ENCODE results near the gene RAB30. TPM values are rescaled to one million over a fixed set of nuclear protein-coding genes. Genes with fewer than 3 reads are reported as not detected.

Gene RAB30
- total and polyA plus RNA-seq, 8 donors: 11.3 to 15.9 (median 14.3) TPM

DNA sequence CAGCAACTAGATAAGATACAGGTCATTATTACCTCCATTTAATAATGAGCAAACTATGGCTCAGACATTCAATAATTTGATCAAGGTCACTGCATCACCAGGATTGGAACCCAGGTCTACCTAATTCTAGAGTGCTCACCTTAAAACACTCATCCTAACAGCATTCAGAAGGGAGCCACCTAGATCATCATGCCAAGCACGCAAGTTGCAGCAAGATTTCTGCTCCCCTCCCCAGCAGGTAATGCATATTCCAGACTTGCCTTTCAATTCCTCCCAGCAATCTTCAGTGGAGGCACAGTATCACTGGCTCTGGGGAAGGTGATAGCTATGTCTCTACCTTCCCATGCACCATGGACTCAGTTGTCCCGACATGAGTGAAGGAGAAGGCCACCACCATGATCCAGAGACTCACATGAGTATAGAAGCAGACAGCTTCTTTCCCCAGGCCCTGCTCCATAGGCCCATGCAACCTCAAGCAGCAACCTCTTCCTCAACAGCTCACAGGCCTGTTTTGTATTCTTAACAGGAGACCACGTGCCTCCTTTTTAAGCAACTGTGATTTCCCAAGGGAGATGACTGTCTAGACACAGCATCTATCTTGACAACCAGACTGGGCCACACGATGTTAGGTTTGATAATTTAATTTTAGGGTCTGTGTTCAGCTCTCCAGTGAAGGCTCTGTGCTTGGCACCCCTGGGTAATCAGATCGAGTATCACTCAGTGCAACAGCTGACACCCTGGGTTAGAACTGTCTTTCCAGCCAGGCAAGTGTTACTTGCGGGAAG lies 36.4 kb downstream of the RAB30 start:
- no peak overlapping the region for H3K4me3 ChIP-seq
- no peaks in the 10 kb centered on the region for H3K27me3 ChIP-seq
- no peak for ATAC-seq
- H3K4me1 ChIP-seq: peaks cover 7 to 20% of the 10 kb centered on the region in 2 donors
- intact Hi-C loops (cut with DNase I): no loop called here
- no peaks in the 10 kb centered on the region for H3K9me3 ChIP-seq
- H3K27ac ChIP-seq: no peak overlapping the region
- H3K36me3 ChIP-seq: no peaks in the 10 kb centered on the region
- TF ChIP-seq, protein P1, sequence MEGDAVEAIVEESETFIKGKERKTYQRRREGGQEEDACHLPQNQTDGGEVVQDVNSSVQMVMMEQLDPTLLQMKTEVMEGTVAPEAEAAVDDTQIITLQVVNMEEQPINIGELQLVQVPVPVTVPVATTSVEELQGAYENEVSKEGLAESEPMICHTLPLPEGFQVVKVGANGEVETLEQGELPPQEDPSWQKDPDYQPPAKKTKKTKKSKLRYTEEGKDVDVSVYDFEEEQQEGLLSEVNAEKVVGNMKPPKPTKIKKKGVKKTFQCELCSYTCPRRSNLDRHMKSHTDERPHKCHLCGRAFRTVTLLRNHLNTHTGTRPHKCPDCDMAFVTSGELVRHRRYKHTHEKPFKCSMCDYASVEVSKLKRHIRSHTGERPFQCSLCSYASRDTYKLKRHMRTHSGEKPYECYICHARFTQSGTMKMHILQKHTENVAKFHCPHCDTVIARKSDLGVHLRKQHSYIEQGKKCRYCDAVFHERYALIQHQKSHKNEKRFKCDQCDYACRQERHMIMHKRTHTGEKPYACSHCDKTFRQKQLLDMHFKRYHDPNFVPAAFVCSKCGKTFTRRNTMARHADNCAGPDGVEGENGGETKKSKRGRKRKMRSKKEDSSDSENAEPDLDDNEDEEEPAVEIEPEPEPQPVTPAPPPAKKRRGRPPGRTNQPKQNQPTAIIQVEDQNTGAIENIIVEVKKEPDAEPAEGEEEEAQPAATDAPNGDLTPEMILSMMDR (IDR thresholded peaks at IDR 0.05): no peak
- DNase-seq: no peak

DNA sequence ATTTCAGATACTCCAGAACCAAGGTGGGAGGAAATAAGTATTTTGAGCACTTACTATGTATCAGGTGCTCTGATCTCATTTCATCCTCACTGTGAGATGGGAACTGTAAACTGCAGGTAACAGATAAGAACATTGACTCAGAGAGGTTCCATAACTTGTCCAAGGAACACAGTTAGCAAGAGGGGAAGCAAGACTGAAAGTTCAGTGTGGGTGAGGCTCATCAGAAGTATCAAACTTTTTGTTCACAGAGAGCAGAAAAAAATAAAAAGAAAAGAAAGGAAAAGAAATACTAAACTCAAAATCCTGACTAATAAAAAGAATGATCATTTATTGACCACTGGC lies 37.1 kb downstream of the RAB30 start:
- intact Hi-C loops (cut with DNase I): no loop called here
- Histone ChIP-seq H3K9me3 (no peaks in the 10 kb centered on the region), H3K27ac (peak overlapping the region in 1 of 2 donors; percentile 43), H3K4me3 (no peak overlapping the region), H3K4me1 (peaks cover 7 to 20% of the 10 kb centered on the region in 2 donors), H3K27me3 (no peaks in the 10 kb centered on the region), H3K36me3 (no peaks in the 10 kb centered on the region)
- no peak for DNase-seq
- peak; percentile 14 for ATAC-seq
- TF ChIP-seq, protein P1 (IDR thresholded peaks at IDR 0.05): no peak

DNA sequence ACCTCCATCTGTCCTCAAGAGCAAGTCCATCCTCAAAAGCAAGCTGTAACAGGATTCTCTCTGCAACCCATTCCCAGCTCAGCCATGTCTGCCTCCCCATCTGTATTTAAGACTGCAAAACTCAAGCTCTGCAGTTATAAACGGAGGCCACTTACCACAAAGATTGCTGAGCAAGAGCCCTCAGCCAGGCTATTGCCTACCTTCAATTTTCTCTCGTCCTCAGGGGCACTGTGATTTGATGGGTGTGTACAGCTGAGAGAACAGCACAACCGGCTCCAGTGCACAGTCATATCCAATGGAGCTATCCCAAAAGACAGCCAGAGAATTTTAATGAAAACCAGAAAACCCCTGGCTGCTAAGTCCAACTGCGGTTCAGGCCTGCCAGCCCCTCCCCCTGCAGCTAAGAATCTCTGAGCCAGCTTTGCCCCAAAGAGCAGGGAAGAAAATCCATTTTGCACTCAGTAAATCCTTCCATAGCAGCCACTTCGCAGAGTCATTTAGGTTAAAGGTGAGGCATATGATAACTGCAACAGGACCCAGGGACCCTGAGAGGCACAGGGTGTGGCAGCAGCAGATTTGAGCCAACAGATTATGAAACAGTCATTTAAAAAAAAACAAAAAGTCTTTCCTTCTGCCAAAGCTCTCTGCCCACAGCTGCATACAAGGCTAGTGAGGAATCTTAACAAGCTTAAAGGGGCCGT lies 37.6 kb downstream of the RAB30 start:
- DNase-seq (peak in 2 of 4 donors; percentile 56), ATAC-seq (peak; percentile 90)
- no peak overlapping the region for H3K4me3 ChIP-seq
- no peaks in the 10 kb centered on the region for H3K9me3 ChIP-seq
- no peaks in the 10 kb centered on the region for H3K27me3 ChIP-seq
- H3K4me1 ChIP-seq: peaks cover 7 to 20% of the 10 kb centered on the region in 2 donors
- H3K36me3 ChIP-seq: no peaks in the 10 kb centered on the region
- intact Hi-C loops (cut with DNase I): no loop called here
- peak overlapping the region in 1 of 2 donors; percentile 43 for H3K27ac ChIP-seq
- TF ChIP-seq, protein P1 (IDR thresholded peaks at IDR 0.05): no peak

DNA sequence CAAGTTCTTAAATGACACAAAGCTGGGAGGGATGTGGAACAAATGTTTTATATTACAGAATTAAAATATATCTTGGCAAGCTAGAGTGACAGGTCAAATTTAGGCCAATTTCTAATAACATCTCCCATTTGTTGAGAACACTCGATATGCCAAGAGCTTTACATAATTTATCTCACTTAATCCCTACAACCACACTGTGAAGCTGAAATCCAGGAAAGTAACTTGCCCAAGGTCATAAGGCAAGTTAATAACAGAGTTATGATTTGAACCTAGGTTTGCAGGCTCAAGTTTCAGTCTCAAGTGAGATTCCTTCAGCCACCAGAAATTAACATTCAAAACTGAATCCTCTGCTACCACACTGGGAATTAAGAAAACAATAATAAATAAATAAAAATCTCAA lies 38.3 kb downstream of the RAB30 start:
- DNase-seq (no peak), ATAC-seq (no peak)
- Histone ChIP-seq H3K4me3 (no peak overlapping the region), H3K27me3 (no peaks in the 10 kb centered on the region), H3K4me1 (peaks cover 7 to 20% of the 10 kb centered on the region in 2 donors), H3K27ac (peak overlapping the region in 1 of 2 donors; percentile 43), H3K36me3 (no peaks in the 10 kb centered on the region), H3K9me3 (no peaks in the 10 kb centered on the region)
- intact Hi-C loops (cut with DNase I): no loop called here
- TF ChIP-seq, protein P1 (IDR thresholded peaks at IDR 0.05): no peak

DNA sequence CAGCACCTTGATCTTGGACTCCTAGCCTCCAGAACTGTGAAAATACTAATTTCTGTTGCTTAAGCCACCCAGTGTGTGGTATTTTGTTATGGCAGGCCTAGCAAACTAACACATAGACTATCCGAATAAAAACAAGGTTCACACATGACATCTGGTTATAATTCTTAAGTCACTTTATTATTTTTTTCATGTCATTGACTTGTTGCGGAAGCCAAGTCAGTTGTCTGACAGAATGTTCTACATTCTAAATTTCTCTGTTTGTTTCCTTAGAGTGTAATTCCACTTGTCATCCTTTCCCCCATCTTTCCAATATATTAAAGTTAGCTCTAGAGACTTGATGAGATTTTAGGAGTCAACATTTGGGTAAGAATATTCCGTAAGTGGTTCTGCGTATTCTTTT lies 40.6 kb downstream of the RAB30 start:
- TF ChIP-seq, protein P1 (IDR thresholded peaks at IDR 0.05): no peak
- no peaks in the 10 kb centered on the region for H3K9me3 ChIP-seq
- DNase-seq (no peak), ATAC-seq (no peak)
- no peaks in the 10 kb centered on the region for H3K27me3 ChIP-seq
- H3K4me1 ChIP-seq: peaks cover 7 to 20% of the 10 kb centered on the region in 2 donors
- H3K4me3 ChIP-seq: no peak overlapping the region
- intact Hi-C loops (cut with DNase I): no loop called here
- H3K27ac ChIP-seq: no peak overlapping the region
- H3K36me3 ChIP-seq: no peaks in the 10 kb centered on the region
